GM19099 (cell line): ENCODE measurements around the gene CDCA3.

Experiments used
- POLR2A ChIP-seq: IDR thresholded peaks from 3 replicates; pipeline ENCODE4 v1.6.1; 2011; ENCODE audit warnings: low read depth; ENCODE audit not compliant: insufficient read length; ENCODE audit errors: extremely low read depth

Gene CDCA3

DNA sequence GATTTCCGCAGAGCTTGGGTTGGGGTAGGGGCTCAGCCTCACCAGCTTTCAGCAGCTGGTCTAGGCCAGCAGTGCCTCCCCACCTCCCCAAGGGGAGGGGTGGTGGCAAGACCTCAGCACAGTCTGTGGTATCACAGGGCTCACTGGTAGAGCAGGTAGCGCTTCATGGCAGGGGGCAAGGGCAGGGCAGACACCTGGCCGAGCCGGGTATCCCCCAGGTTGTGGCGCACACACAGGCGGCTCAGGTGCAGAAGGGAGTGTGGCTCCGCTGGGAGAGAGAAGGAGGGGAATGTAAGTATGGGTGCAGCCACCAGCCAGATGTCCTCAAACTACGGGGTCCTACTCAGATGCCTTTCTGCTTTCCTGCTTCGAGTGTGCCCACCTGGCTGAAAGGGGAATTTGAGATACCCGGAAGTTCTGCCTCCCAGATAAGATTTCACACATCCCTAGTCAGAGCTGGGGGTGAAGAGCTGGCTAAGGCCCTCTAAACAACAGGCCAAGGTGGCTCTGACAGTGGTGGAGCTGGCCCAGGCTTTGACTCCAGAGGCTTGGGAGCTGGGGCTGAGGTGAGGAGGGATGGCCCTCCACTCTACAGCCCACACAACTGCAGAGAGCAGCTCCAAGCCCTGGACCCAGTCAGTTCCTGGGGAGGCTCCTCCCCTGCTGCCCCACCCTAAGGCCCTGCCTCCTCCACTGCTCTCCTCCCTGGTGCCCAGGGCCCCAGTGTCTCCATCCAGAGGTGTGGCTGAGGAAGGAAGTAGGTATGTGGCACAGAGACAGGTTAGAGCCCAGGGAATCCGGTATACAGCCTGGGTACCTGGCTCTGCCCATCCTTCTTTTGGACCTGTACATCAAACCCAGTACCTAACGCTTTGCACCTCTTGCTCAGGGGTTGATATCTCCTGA lies 20.2 kb upstream of the CDCA3 start:
- TF ChIP-seq POLR2A = peak; percentile 39

DNA sequence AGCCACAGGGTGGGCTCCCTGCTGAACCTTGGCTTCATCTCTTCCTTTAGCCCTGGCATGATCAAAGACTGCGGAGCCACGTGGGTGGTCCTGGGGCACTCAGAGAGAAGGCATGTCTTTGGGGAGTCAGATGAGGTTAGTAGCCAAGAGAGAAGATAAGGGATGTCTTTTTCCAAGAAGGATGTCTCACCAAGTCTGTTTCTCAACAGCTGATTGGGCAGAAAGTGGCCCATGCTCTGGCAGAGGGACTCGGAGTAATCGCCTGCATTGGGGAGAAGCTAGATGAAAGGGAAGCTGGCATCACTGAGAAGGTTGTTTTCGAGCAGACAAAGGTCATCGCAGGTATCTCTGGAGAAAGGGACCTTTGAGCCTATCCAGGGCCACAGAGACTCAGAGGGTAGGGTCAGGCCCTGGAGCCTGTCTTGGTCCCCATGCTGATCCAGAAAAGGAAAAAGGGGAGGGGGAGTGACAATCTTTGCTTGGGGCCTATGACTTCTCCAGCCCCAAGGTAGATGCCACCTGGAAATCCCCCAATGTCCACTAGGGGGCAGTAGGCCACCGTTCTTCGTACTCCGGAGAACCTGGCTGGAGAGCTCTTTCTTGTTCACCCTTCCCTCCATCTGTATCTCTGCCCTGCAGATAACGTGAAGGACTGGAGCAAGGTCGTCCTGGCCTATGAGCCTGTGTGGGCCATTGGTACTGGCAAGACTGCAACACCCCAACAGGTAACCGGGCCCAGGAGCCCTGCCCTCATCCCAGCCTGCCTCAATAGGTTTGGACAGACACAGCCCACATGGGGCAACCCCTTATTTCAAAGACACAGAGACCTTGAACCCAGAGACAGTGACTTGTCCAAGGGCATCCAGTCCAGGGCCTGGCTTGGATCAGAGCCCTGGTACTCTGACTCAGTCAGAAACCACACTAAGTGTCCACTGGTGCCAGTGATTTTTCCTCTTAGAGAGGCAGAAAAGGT lies 18.2 kb upstream of the CDCA3 start:
- TF ChIP-seq POLR2A = no peak

DNA sequence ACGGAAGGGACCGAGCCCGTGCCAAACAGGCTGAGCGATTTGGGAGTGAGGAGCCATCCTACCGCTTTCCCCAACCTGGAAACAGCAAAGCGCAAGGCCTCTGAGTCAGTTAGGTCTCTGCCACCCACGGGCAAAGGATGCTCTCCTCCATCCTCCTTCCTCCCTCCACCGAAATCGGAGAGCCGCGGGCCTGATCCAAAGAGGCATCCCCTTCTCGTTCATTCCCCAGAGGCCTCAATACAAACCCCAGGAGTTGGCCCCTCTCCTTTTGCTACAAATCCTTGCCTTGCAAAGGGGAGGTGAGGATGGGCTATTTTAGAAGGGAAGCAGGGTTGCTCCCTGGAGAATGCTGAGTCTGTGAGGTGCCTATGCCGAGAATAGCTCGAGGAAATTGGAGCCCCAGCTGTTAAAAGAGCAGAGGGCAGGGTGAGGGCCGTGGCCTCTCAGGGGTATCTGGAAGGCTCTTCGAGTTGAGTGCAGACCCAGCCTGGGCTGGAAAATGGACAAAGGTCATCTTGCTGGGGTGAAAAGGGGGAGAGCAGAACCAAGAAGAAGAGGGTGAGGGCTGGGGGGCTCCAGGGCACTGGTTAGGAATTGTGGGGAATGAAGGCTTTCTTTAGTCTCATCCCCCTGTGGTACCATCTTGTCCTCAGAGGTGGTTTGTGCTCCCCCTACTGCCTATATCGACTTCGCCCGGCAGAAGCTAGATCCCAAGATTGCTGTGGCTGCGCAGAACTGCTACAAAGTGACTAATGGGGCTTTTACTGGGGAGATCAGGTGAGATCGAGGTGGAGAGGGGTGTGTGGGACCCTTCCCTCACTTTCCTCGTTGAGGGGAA lies 17.3 kb upstream of the CDCA3 start:
- no peak for TF ChIP-seq POLR2A

DNA sequence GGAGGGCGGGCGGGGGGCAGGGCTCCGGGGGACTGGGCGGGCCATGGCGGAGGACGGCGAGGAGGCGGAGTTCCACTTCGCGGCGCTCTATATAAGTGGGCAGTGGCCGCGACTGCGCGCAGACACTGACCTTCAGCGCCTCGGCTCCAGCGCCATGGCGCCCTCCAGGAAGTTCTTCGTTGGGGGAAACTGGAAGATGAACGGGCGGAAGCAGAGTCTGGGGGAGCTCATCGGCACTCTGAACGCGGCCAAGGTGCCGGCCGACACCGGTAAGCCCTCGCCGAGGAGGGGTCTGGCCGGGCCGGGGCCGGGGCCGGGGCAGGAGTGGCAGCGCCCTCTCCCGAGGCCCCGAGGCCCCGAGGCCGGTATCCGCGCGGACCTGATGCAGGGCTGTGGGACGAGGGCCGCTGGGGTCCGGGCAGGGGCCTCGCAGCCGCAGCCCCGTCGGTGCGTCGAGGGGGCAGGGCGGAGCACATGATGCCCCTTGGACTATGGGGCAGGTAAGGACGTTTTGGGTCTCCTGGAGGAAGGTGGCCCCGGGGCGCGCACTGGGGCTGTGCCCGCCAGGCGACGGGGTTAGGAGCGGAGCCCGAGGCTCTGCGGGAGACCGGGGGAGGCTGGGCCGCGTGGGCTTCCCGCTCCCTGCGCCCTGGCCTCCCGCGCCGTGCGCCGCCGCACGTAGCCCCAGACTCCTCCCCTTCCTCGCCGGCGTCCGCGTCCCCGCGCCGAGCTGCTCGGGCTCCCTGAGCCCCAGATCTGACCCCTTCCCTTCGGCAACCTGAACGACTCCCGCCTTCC lies 16.5 kb upstream of the CDCA3 start, which contains the start of gene TPI1:
TSS of gene TPI1 (plus strand) at position 119 of the 798 bp plus-strand sequence. CDS start at position 155, 36 bp downstream.
- TF ChIP-seq POLR2A = peak; percentile 98

DNA sequence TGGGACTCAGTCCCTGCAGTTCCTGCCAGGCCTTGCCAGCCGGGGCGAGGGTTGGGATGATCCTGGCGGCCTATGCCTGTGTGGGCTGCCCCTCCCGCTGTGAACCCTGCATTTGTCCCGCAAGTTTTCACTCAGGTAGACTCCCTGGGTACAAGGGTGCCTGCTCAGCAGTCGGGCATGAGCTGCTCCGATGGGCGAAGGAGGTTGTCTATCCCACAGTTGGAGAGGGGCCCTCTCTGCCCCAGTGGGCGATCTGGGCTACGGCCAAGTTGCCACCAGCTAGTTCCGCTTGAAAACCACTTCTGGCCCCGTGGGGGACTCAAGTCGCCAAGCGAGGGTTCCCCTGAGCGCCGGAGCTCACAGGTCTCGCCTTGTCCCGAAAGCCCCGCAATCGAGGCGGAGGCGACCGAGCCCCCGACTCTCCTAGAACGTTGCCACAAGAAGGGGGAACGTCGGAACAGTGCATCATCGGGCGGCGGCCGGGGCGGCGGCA lies 15.9 kb upstream of the CDCA3 start:
- no peak for TF ChIP-seq POLR2A

DNA sequence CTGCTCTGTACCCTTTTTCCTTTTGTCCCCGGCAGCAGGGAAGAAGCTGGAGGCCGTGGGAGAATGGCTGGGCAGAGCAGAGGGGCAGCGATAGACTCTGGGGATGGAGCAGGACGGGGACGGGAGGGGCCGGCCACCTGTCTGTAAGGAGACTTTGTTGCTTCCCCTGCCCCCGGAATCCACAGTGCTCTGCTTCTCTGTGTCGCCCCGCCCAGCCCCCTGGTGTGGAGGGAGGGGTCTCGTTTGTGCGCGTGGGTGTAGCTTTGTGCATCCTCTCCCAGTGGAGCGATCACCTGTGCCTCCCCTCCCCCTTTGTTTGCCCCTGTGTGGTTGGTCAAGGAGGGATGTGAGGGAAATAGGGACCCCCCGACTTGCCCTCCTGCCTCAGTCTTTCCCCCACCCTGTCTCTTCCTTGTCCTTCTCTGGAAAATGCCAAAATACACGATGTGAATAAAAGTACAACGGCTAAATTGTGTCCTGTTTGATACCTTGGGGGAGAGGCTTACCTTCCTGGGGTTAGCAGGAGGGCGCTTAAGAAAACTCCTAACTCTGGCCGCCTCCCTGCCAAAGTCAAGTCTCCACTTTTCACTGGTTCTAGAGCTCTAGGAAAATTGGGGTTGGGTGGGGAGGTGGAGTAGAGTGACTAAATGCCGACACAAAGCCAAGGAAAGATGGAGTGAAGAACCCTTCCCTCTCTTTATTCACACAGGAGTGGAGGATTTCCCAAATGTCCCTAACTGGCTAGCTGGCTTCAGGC lies 15.3 kb upstream of the CDCA3 start:
- no peak for TF ChIP-seq POLR2A

DNA sequence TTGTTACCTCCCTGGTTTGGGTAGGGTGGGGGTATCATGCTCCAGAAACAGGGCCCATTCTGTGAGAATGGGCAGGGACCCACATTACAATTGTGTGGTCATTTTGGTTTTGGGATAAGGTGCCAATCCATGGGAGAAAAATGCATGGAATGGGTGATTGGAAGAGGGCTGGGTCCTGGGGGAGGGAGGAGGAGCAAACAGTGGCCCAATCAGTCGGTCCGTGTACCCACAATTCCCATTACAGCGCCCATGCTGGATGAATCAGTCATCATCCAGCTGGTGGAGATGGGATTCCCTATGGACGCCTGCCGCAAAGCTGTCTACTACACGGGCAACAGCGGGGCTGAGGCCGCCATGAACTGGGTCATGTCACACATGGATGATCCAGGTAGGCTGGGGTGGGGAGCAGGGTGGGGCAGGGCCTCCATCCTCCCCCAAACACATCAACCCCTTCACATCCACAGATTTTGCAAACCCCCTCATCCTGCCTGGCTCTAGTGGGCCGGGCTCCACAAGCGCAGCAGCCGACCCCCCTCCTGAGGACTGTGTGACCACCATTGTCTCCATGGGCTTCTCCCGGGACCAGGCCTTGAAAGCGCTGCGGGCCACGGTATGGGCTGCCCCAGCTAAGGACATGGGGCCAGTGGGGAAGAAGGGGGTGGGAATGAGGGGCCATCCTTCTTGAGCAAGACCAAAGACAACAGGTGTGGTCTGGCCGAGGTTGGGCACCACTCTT lies 12.7 kb upstream of the CDCA3 start:
- TF ChIP-seq POLR2A = no peak

DNA sequence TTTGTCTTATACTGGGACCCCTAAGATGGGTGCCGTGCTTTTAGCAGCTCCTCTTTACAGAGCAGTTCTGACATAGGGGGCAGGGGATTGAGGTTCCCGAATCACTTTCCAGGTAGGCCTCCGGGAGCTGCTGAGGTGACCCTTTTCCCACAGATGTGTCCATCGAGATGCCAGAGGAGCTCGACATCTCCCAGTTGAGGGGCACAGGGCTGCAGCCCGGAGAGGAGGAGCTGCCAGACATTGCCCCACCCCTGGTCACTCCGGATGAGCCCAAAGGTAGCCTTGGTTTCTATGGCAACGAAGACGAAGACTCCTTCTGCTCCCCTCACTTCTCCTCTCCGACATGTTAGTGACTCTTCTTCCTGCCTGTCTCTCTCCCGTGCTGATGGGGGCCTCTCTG lies 11.9 kb upstream of the CDCA3 start:
- no peak for TF ChIP-seq POLR2A

DNA sequence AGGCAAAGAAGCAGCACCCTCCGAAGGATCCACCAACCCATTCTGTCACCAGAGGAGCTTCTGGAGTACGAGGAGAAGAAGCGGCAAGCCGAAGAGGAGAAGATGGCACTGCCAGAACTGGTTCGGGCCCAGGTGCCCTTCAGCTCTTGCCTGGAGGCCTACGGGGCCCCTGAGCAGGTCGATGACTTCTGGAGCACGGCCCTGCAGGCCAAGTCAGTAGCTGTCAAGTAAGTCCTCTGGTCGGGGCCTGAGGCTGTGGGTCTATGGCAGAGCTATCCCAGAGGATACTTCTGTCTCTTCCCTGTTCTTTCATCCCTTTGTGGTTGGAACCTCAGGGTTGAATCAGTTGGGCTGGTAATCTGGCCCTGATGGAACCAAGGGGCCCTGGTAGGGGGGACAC lies 10.3 kb upstream of the CDCA3 start:
- no peak for TF ChIP-seq POLR2A

DNA sequence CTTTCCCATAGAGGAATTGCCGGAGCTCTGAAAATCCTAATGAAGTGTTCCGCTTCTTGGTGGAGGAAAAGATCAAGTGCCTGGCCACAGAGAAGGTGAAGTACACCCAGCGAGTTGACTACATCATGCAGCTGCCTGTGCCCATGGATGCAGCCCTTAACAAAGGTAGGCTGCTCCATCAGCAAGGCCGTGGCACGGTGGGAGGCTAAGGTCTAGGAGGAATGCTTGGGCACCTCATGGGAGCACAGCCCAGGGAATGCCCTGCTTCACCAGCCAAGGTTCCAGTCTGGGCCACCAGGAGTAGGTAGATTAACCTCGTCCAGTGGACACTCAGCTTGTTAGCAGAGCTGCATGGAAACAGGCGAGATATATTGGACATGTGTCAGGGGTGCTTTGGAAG lies 9.9 kb upstream of the CDCA3 start:
- TF ChIP-seq POLR2A = no peak

DNA sequence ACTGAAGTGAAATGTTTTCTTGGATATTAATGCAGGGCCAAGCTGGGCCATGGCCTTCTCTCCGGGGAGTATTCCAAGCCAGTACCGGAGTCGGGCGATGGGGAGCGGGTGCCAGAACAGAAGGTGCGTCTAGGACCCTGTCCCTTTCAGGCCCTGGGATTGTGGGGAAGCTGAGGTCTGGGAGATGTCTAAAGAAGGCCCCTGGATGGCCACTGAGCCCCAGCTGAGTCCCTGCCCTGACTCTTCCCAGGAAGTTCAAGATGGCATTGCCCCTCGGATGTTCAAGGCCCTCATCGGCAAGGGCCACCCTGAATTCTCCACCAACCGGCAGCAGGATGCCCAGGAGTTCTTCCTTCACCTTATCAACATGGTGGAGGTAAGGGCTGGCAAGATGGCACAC lies 9.0 kb upstream of the CDCA3 start:
- no peak for TF ChIP-seq POLR2A

DNA sequence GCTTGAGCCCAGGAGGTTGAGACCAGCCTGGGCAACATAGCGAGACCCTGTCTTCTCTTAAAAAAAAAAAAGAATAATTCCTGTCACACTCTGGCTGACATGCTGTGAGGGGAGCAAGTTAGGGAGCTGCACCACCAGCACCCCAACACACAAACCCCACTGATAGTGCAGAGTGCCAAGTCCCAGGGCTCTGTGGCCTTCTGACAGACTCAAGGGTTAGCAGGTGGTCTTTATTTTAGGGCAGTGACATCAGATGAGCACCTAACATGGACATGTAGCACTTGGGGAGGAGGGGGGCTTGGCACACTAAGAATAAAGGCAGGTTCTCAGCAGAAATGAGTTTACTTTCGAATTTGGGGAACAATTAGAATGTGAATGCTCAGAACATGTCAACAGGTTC lies 7.7 kb upstream of the CDCA3 start:
- no peak for TF ChIP-seq POLR2A
